ENCODE data around the gene KRTDAP.

KRTDAP gene

DNA sequence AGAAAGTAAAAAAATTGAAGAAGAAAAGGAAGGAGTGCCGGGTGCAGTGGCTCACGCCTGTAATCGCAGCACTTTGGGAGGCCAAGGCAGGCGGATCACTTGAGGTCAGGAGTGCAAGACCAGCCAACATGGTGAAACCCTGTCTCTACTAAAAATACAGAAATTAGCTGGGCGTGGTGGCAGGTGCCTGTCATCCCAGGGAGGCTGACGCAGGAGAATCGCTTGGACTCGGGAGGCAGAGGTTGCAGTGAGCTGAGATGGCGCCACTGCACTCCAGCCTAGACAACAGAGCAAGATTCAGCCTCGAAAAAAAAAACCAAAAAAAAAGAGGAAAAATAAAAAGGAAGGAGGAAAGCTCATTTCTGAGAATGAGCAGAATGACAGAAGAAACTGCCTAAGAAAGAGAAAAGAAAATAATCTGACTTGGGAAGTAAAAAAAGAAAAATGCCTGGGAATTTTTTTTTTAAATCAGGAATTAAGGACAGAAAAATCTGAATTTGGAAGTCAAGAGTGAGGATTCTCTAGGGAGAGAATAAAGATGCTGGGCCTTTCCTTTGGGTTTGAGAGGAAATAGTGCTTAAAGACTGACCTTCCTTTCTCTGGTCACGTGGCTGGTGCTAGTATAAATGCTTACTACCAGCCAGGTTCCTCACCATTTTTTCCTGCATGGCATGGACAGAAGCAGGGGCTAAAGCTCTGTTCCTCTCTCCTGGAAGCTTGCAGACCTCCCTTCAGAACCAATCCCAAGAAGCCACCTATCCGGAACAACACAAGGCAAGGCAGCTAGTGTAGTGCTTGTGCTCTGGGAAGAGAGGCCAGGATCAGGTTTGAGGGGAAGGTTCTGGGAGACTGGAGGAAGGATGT is 42.4 kb downstream of the KRTDAP start, which contains the start of gene FFAR2:
Gene FFAR2 (plus strand): TSS at position 652 of the 864 bp plus-strand sequence. CDS start 1,458 bp downstream, outside the sequence.
- TF ChIP-seq USF1 (IDR thresholded peaks at IDR 0.05) (peak; percentile 28; the same call in 1 of the 2 replicates), EP300 (IDR thresholded peaks at IDR 0.05; ENCODE audit: borderline replicate concordance) (no peak), FOXM1 (IDR thresholded peaks at IDR 0.05; ENCODE audit: borderline replicate concordance, low read depth) (no peak), TCF12 (IDR thresholded peaks at IDR 0.05; ENCODE audit: low read depth) (no peak)
- TF ChIP-seq, protein P1, sequence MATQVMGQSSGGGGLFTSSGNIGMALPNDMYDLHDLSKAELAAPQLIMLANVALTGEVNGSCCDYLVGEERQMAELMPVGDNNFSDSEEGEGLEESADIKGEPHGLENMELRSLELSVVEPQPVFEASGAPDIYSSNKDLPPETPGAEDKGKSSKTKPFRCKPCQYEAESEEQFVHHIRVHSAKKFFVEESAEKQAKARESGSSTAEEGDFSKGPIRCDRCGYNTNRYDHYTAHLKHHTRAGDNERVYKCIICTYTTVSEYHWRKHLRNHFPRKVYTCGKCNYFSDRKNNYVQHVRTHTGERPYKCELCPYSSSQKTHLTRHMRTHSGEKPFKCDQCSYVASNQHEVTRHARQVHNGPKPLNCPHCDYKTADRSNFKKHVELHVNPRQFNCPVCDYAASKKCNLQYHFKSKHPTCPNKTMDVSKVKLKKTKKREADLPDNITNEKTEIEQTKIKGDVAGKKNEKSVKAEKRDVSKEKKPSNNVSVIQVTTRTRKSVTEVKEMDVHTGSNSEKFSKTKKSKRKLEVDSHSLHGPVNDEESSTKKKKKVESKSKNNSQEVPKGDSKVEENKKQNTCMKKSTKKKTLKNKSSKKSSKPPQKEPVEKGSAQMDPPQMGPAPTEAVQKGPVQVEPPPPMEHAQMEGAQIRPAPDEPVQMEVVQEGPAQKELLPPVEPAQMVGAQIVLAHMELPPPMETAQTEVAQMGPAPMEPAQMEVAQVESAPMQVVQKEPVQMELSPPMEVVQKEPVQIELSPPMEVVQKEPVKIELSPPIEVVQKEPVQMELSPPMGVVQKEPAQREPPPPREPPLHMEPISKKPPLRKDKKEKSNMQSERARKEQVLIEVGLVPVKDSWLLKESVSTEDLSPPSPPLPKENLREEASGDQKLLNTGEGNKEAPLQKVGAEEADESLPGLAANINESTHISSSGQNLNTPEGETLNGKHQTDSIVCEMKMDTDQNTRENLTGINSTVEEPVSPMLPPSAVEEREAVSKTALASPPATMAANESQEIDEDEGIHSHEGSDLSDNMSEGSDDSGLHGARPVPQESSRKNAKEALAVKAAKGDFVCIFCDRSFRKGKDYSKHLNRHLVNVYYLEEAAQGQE (IDR thresholded peaks at IDR 0.05; ENCODE audit: low read depth): no peak

- TF ChIP-seq TEAD4 (IDR thresholded peaks at IDR 0.05): no peak
- TF ChIP-seq, protein P1 (IDR thresholded peaks at IDR 0.05; ENCODE audit: low read depth): no peak
These were observed 44.3 kb downstream of the KRTDAP start for GRCh38 chr19:35445826-35446593.

DNA sequence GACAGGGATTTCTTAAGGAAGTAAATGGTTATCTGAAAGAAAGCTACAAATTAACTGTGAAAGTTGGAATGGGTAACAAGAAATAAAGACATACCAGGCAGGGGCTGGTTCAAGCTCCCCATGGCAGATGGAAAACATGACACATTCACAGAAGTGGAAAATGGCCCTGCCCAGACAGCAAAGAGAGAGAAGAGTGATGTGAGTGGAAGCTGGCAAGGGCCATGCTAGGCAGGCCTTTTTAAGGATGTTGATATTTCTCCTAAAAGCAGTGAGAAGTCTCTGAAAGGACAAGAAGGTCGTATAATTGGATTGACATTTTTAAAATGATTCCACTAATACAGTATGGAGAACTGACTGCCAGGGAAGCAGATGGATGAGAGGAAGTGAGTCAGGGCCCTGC is 45.5 kb downstream of the KRTDAP start:
- TF ChIP-seq TAF1 (IDR thresholded peaks at IDR 0.05; ENCODE audit: low read depth): no peak
- TF ChIP-seq RAD21 (IDR thresholded peaks at IDR 0.05; ENCODE audit: low read depth): no peak
- no peak for TF ChIP-seq EGR1 (IDR thresholded peaks at IDR 0.05)
- TF ChIP-seq FOXM1 (IDR thresholded peaks at IDR 0.05; ENCODE audit: borderline replicate concordance, low read depth): no peak
- no peak for TF ChIP-seq NFIC (IDR thresholded peaks at IDR 0.05)
- TF ChIP-seq YY1 (IDR thresholded peaks at IDR 0.05; ENCODE audit: low read depth): no peak
- TF ChIP-seq USF1 (IDR thresholded peaks at IDR 0.05): no peak
- TF ChIP-seq, protein P1 (IDR thresholded peaks at IDR 0.05; ENCODE audit: low read depth): no peak
- no peak for TF ChIP-seq CEBPB (IDR thresholded peaks at IDR 0.05)
- TF ChIP-seq, protein P2, sequence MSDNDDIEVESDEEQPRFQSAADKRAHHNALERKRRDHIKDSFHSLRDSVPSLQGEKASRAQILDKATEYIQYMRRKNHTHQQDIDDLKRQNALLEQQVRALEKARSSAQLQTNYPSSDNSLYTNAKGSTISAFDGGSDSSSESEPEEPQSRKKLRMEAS (IDR thresholded peaks at IDR 0.05): no peak
- TF ChIP-seq TCF12 (IDR thresholded peaks at IDR 0.05; ENCODE audit: low read depth): no peak
- TF ChIP-seq TEAD4 (IDR thresholded peaks at IDR 0.05): no peak
- no peak for TF ChIP-seq EP300 (IDR thresholded peaks at IDR 0.05; ENCODE audit: borderline replicate concordance)
- TF ChIP-seq ZBTB7A (IDR thresholded peaks at IDR 0.05; ENCODE audit: low read depth): no peak
- TF ChIP-seq CREB1 (IDR thresholded peaks at IDR 0.05; ENCODE audit: low read depth): no peak

DNA sequence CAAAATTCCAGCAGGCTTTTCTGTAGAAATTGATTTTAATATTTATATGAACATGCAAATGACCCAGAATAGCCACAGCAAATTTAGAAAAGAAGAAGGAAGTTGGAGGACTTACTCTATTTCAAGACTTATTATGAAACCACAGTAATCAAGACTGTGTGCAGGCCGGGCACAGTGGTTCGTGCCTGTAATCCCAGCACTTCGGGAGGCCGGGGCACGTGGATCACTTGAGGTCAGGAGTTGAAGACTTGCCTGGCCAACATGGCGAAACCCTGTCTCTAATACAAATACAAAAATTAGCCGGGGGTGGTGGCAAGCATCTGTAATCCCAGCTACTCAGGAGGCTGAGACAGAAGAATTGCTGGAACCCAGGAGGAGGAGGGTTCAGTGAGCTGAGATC is 48.2 kb downstream of the KRTDAP start:
- TF ChIP-seq FOXM1 (IDR thresholded peaks at IDR 0.05; ENCODE audit: borderline replicate concordance, low read depth) (no peak), YY1 (IDR thresholded peaks at IDR 0.05; ENCODE audit: low read depth) (no peak), EGR1 (IDR thresholded peaks at IDR 0.05) (no peak), CREB1 (IDR thresholded peaks at IDR 0.05; ENCODE audit: low read depth) (no peak)
